PC-3 (cell line): ENCODE results near the gene PRM2. TPM values are rescaled to one million over a fixed set of nuclear protein-coding genes. Genes with fewer than 3 reads are reported as not detected.

Experiments used
- ATAC-seq: fragments of 200-7000 bp; cut with Tn5 transposase; 2 replicates; pipeline ENCODE4 v1.9.1; 2020; ENCODE audit warnings: mild to moderate bottlenecking, moderate library complexity
- BruUV-seq: library from RNA; stranded (reverse); fragments of 400-500 nt; replicated peaks from 2 replicates; lab custom pipeline; 2021; lab: Mats Ljungman, UMichigan
- CTCF ChIA-PET: fragments of 300-600 bp; sonication (Branson Sonifier 250); formaldehyde crosslinking; loops from one replicate; lab custom pipeline; 2022; ENCODE audit warnings: antibody characterized with exemption; lab: Charles Lee
- POLR2A ChIA-PET: fragments of 300-600 bp; sonication (Branson Sonifier 250); formaldehyde crosslinking; loops from one replicate; lab custom pipeline; 2022; ENCODE audit warnings: antibody characterized with exemption; ENCODE audit not compliant: unreplicated experiment; lab: Charles Lee
- DNase-seq: peaks from one replicate; pipeline ENCODE4 v3.0.0-alpha.2; 2015
- H2AFZ ChIP-seq: fragments of 300-600 bp; sonication (generic); 2 replicates; pipeline ENCODE4 v1.6.0; 2016; ENCODE audit warnings: antibody characterized with exemption, low read length
- H3F3A ChIP-seq: fragments of 300-600 bp; sonication (generic); one replicate; pipeline ENCODE4 v1.6.0; 2017; ENCODE audit warnings: antibody characterized with exemption, low read length, control low read depth, mild to moderate bottlenecking; ENCODE audit not compliant: unreplicated experiment
- H3K27ac ChIP-seq: fragments of 300-600 bp; sonication (generic); 2 replicates; pipeline ENCODE4 v1.5.1; 2016; ENCODE audit warnings: mild to moderate bottlenecking, low read length
- H3K27me3 ChIP-seq: fragments of 300-600 bp; sonication (generic); 2 replicates; pipeline ENCODE4 v1.6.1; 2016; ENCODE audit warnings: low read length, mixed read lengths
- H3K36me3 ChIP-seq: fragments of 300-600 bp; sonication (generic); 2 replicates; pipeline ENCODE4 v1.6.1; 2016; ENCODE audit warnings: low read depth, mixed run types, low read length, mixed read lengths
- H3K4me1 ChIP-seq: fragments of 300-600 bp; sonication (generic); 2 replicates; pipeline ENCODE4 v1.5.1; 2016; ENCODE audit warnings: low read length; ENCODE audit not compliant: insufficient read depth
- H3K4me2 ChIP-seq: fragments of 300-600 bp; sonication (generic); 2 replicates; pipeline ENCODE4 v1.6.0; 2016; ENCODE audit warnings: low read length
- H3K4me3 ChIP-seq: fragments of 300-600 bp; sonication (generic); 2 replicates; pipeline ENCODE4 v1.5.1; 2016; ENCODE audit warnings: mild to moderate bottlenecking, low read length, mixed read lengths
- H3K79me2 ChIP-seq: fragments of 300-600 bp; sonication (generic); 2 replicates; pipeline ENCODE4 v1.6.1; 2017; ENCODE audit warnings: low read length, mixed read lengths
- H3K9ac ChIP-seq: fragments of 300-600 bp; sonication (generic); 2 replicates; pipeline ENCODE4 v1.6.0; 2016; ENCODE audit warnings: mild to moderate bottlenecking, low read length
- H3K9me2 ChIP-seq: fragments of 300-600 bp; sonication (generic); replicated peaks from 2 replicates; pipeline ENCODE4 v1.6.1; 2016; ENCODE audit warnings: mixed run types, low read length, mixed read lengths
- H3K9me3 ChIP-seq: fragments of 300-600 bp; sonication (generic); 2 replicates; pipeline ENCODE4 v1.6.1; 2016; ENCODE audit warnings: low read length, mixed read lengths
- H4K20me1 ChIP-seq: fragments of 300-600 bp; sonication (generic); 2 replicates; pipeline ENCODE4 v1.6.1; 2016; ENCODE audit warnings: low read length, mixed read lengths
- EZH2 ChIP-seq: fragments of 300-600 bp; sonication (generic); IDR thresholded peaks from one replicate; pipeline ENCODE4 v1.6.1; 2017; ENCODE audit warnings: antibody characterized with exemption, mild to moderate bottlenecking, low read length; ENCODE audit not compliant: unreplicated experiment
- EZH2phosphoT487 ChIP-seq: fragments of 300-600 bp; sonication (generic); IDR thresholded peaks from 2 replicates; pipeline ENCODE4 v1.6.1; 2018; ENCODE audit warnings: mild to moderate bottlenecking, antibody characterized with exemption, low read length, borderline replicate concordance
- intact Hi-C: fragments of 100-400 bp; cut with micrococcal nuclease; formaldehyde crosslinking; loops from 2 replicates; pipeline ENCODE4 v1.9.0; 2023
- total RNA-seq: library from RNA; depleted of rRNA; stranded (reverse); fragments of >200 nt; gene quantifications from 2 replicates; pipeline ENCODE4 v1.2.3, GENCODE V29; 2014
- TF ChIP-seq, protein P1 (sequence below): fragments of 300-600 bp; sonication (generic); conservative IDR thresholded peaks from 2 replicates; pipeline ENCODE4 v1.5.1; 2017; ENCODE audit warnings: antibody characterized with exemption, low read depth, mild to moderate bottlenecking, low read length

The PRM2 gene
- total RNA-seq, 1 experiment from 2014 or later: not detected

DNA sequence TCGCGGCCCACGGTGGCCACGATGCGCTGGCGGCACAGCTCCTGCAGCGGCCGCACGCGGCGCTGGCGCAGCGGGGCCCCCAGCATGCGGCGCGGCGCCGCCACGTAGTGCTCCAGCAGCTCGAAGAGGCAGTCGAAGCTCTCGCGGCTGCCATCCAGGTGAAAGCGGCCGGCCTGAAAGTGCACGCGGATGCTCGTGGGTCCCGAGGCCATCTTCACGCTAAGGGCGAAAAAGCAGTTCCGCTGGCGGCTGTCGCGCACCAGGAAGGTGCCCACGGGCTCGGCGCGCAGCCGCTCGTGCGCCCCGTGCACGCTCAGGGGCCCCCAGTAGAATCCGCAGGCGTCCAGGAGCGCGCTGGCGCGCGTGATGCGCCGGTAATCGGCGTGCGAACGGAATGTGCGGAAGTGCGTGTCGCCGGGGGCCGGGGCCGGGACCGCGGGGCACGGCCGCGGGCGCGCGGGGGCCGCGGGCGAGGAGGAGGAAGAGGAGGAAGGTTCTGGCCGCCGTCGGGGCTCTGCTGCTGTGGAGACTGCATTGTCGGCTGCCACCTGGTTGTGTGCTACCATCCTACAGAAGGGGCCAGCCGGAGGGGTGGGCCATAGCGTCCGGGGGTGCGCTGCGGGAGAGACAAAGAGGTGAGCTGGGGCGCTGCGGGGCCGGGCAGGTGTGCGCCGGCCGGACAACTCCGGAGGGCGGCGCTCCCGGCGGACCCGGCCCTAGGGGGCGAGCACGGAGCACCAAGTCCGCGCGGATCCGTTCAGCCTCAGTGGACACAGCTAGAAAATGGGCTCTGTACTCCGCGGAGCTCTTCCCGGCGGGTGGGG is 21.2 kb downstream of the PRM2 start:
- H3K27ac ChIP-seq: peak overlapping the region; percentile 9; the same call in 1 of the 2 replicates

DNA sequence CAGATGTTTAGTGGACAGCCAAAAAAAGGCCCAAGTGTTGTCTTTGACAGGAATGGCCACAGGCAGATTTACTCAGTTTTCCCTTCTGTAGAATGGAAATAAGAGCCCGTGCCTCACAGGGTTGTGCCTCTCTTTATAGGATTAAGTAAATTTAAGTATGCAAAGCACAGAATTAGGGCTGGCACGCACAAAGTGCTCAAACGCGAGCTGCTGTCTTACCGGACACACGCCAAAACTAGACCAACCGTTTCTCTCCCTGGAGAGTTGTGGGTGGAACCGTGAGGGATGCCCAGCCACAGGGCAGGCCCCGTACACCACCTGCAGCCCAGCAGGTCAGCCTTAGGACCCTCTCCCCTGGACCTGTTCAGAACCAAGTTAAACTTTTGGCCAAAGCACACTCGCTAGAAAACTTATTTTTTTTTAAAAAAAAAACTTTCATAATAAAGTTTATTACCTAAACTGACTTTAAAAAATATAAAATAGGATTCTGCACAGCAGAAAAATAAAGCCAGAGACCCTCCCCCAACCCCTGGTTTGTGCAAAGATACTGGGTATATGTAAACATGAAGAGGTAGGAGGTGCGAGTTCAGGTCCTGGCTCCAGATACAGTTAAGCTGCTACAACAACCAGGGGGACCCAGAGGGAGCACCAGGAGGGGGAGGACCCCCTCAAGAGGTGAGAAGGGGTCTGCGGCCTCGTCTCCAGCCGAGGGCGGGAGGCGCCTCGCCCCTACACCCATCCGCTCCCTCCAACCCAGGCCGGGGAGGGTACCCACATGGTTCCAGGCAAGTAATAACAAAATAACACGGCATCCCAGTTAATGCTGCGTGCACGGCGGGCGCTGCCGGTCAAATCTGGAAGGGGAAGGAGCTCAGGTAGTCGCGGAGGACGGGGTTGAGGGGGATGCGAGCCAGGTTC is 22.0 kb downstream of the PRM2 start:
- ATAC-seq (no peak), DNase-seq (no peak)
- Histone ChIP-seq H3K27ac (no peak overlapping the region), H3K4me3 (peak overlapping the region; percentile 82), H3K9ac (peak overlapping the region; percentile 74), H3K4me1 (peaks cover 21% of the 10 kb centered on the region), H3K27me3 (no peaks in the 10 kb centered on the region), H3K4me2 (peak overlapping the region; percentile 98), H3K79me2 (peaks cover 26% of the 10 kb centered on the region), H3K9me3 (no peaks in the 10 kb centered on the region), H3K36me3 (no peaks in the 10 kb centered on the region), H3K9me2 (no peaks in the 10 kb centered on the region), H4K20me1 (peaks cover 22% of the 10 kb centered on the region), H2AFZ (no peak overlapping the region), H3F3A (no peaks in the 10 kb centered on the region)
- TF ChIP-seq EZH2 (no peak), EZH2phosphoT487 (no peak)
- TF ChIP-seq, protein P1, sequence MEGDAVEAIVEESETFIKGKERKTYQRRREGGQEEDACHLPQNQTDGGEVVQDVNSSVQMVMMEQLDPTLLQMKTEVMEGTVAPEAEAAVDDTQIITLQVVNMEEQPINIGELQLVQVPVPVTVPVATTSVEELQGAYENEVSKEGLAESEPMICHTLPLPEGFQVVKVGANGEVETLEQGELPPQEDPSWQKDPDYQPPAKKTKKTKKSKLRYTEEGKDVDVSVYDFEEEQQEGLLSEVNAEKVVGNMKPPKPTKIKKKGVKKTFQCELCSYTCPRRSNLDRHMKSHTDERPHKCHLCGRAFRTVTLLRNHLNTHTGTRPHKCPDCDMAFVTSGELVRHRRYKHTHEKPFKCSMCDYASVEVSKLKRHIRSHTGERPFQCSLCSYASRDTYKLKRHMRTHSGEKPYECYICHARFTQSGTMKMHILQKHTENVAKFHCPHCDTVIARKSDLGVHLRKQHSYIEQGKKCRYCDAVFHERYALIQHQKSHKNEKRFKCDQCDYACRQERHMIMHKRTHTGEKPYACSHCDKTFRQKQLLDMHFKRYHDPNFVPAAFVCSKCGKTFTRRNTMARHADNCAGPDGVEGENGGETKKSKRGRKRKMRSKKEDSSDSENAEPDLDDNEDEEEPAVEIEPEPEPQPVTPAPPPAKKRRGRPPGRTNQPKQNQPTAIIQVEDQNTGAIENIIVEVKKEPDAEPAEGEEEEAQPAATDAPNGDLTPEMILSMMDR: no peak
- CTCF ChIA-PET: interaction anchor here (0.6 to 2.5 kb wide), 5 partner anchors 69 to 283 kb away, joined by 3 to 25 read pairs (median 3); no protein-coding TSS in a partner anchor
- BruUV-seq: TSS peak; percentile 53
- POLR2A ChIA-PET: interaction anchor here (0.6 to 0.7 kb wide), 2 partner anchors 27 to 112 kb away, joined by 4 to 6 read pairs; no protein-coding TSS in a partner anchor
- intact Hi-C loops: loop anchor here (10.0 kb wide), 1 partner anchor 119 kb away; no protein-coding TSS in a partner anchor

More for the DNA sequence above, 21.2 kb downstream of the PRM2 start:
- peaks cover 22% of the 10 kb centered on the region for H4K20me1 ChIP-seq
- H3K4me1 ChIP-seq: peaks cover 21% of the 10 kb centered on the region
- TF ChIP-seq EZH2 (no peak), EZH2phosphoT487 (peak; percentile 56; the same call in 1 of the 2 replicates)
- peaks cover 26% of the 10 kb centered on the region for H3K79me2 ChIP-seq
- peak overlapping the region; percentile 74 for H3K9ac ChIP-seq
- H3K9me2 ChIP-seq: no peaks in the 10 kb centered on the region
- ATAC-seq (peak; percentile 12), DNase-seq (peak; percentile 52)
- BruUV-seq: no TSS peak
- no peaks in the 10 kb centered on the region for H3K36me3 ChIP-seq
- no peaks in the 10 kb centered on the region for H3K27me3 ChIP-seq
- CTCF ChIA-PET: interaction anchor here (0.6 to 2.5 kb wide), 16 partner anchors 57 to 301 kb away, joined by 3 to 25 read pairs (median 6); no protein-coding TSS in a partner anchor
- POLR2A ChIA-PET: interaction anchor here (0.6 to 0.7 kb wide), 5 partner anchors 28 to 184 kb away, joined by 4 to 15 read pairs (median 5); no protein-coding TSS in a partner anchor
- H2AFZ ChIP-seq: peak overlapping the region; percentile 13; the same call in 1 of the 2 replicates
- no peaks in the 10 kb centered on the region for H3K9me3 ChIP-seq
- H3F3A ChIP-seq: no peaks in the 10 kb centered on the region
- H3K4me3 ChIP-seq: peak overlapping the region; percentile 82
- peak overlapping the region; percentile 98 for H3K4me2 ChIP-seq
- intact Hi-C loops: loop anchor here (5.0 to 10.0 kb wide), 2 partner anchors 102 to 120 kb away; no protein-coding TSS in a partner anchor
